Measurements from ENCODE around the gene GZMH.
"Not testable (repeated sequence)": the region's sequence is repeated elsewhere in the genome, so short reads cannot be mapped to it uniquely, and the experiment has no call there.

The GZMH gene

GRCh38 chr14:24591004-24591403, 18.5 kb downstream of the GZMH start:
- DNase-seq: not testable (repeated sequence)

GRCh38 chr14:24584402-24584801, 25.1 kb downstream of the GZMH start:
- DNase-seq: not testable (repeated sequence)

- DNase-seq: no peak
These were observed 30.9 kb downstream of the GZMH start for GRCh38 chr14:24578558-24578957.

- DNase-seq: no peak
These were observed 32.7 kb downstream of the GZMH start for GRCh38 chr14:24576771-24577170.

GRCh38 chr14:24576182-24576581, 33.3 kb downstream of the GZMH start, which contains the start of gene CTSG:
Gene CTSG, minus strand, starts transcription at chr14:24576250. Its CDS starts 27 bp downstream, at chr14:24576223.
- DNase-seq: no peak

- no peak for DNase-seq
These were observed 35.2 kb downstream of the GZMH start for GRCh38 chr14:24574206-24574774.

- DNase-seq: no peak
These were observed 43.2 kb downstream of the GZMH start for GRCh38 chr14:24566318-24566717.

GRCh38 chr14:24565766-24566165, 43.7 kb downstream of the GZMH start:
- DNase-seq: no peak

- DNase-seq: no peak
These were observed 46.0 kb downstream of the GZMH start for GRCh38 chr14:24563505-24563904.

GRCh38 chr14:24556756-24557155, 52.7 kb downstream of the GZMH start:
- no peak for DNase-seq
